Measurements from ENCODE around the gene ARHGEF7.

ARHGEF7 gene

DNA sequence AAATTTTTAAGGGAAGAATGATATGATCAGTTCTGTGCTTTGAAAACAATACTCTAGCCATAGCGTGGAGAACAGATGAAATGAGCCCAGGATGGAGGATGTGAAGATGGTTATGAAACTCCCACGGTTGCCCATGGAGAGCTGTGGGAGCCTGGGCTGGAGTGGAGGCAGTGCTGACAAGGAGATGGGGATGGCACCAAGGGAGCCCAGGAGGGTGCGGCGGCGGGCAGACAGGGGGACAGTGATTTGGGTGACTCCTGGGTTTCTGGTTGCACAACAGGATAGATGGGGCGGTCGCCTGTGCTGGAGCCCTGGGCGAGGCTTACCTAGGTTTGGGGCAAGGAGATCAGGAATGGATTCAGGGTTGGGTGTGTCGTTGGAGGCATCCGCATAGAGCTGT, 15.9 kb downstream of the ARHGEF7 start:
- Histone ChIP-seq H3K9me3 (ENCODE audit: severe bottlenecking) (peaks cover 11% of the 10 kb centered on the region), H3K4me3 (ENCODE audit: low read depth, low read length) (no peak overlapping the region), H3K27me3 (ENCODE audit: insufficient read depth, low read depth, severe bottlenecking) (peaks cover 78% of the 10 kb centered on the region), H3K36me3 (no peaks in the 10 kb centered on the region), H3K27ac (no peak overlapping the region)
- TF ChIP-seq, protein P1, sequence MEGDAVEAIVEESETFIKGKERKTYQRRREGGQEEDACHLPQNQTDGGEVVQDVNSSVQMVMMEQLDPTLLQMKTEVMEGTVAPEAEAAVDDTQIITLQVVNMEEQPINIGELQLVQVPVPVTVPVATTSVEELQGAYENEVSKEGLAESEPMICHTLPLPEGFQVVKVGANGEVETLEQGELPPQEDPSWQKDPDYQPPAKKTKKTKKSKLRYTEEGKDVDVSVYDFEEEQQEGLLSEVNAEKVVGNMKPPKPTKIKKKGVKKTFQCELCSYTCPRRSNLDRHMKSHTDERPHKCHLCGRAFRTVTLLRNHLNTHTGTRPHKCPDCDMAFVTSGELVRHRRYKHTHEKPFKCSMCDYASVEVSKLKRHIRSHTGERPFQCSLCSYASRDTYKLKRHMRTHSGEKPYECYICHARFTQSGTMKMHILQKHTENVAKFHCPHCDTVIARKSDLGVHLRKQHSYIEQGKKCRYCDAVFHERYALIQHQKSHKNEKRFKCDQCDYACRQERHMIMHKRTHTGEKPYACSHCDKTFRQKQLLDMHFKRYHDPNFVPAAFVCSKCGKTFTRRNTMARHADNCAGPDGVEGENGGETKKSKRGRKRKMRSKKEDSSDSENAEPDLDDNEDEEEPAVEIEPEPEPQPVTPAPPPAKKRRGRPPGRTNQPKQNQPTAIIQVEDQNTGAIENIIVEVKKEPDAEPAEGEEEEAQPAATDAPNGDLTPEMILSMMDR (IDR thresholded peaks at IDR 0.05; ENCODE audit: low read depth, low read length) = no peak
- no peak for DNase-seq

DNA sequence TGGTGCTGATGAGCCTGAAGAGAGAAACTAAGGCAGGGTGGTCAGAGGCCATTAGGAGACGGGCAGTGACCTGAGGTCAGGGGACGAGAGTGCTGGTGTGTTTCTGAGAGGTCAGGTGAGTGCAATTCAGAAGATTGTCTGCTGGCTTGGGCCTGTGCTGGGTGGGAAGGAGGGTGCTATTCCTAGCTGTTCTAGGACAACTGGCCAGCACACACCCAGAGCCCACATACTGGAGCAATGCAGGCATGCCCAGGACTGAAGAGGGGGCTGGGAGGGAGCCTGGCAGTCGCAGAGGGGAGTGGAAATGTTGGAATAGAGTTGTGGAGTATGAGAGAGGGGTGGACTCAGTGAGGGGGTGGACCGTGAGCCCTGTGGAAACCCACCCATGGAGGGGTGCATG, 16.5 kb downstream of the ARHGEF7 start:
- Histone ChIP-seq H3K27ac (no peak overlapping the region), H3K4me3 (ENCODE audit: low read depth, low read length) (no peak overlapping the region), H3K27me3 (ENCODE audit: insufficient read depth, low read depth, severe bottlenecking) (peaks cover 78% of the 10 kb centered on the region), H3K9me3 (ENCODE audit: severe bottlenecking) (peaks cover 11% of the 10 kb centered on the region), H3K36me3 (no peaks in the 10 kb centered on the region)
- no peak for DNase-seq
- TF ChIP-seq, protein P1 (IDR thresholded peaks at IDR 0.05; ENCODE audit: low read depth, low read length) = no peak

DNA sequence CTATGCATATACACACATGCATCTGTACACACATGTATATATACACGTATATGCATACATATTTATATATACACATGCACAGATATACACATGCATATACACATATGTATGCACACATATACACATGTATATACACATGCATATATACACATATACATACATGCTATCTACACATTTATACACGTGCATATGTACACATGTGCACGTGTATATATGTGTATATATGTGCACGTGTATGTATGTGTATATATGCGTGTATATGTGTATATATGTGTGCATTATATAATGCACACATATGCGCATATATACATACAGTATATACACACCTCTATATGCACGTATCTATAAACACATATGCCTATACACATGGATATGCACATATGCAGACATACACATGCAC, 17.8 kb downstream of the ARHGEF7 start:
- Histone ChIP-seq H3K36me3 (no peaks in the 10 kb centered on the region), H3K9me3 (ENCODE audit: severe bottlenecking) (peaks cover 9% of the 10 kb centered on the region), H3K27ac (no peak overlapping the region), H3K27me3 (ENCODE audit: insufficient read depth, low read depth, severe bottlenecking) (peaks cover 81% of the 10 kb centered on the region), H3K4me3 (ENCODE audit: low read depth, low read length) (no peak overlapping the region)
- no peak for DNase-seq
- TF ChIP-seq, protein P1 (IDR thresholded peaks at IDR 0.05; ENCODE audit: low read depth, low read length) = no peak

DNA sequence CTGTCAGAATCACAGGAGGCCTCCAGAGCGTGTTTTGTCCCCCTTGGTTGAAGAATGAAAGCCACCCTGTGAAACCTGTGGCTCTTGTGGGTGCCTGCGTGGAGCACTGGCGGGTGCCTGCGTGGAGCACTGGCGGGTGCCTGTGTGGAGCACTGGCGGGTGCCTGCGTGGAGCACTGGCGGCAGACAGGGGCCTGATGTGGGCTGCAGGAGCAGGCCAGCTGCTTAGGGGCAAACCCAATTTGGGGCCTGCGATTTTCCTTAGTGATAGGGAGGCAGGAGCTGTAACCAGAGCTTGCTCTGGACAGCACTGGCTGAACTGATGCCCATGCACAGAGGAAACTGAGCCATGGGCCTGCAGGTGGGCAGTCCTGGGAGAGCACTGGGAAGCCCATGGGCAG, 24.3 kb downstream of the ARHGEF7 start:
- no peak overlapping the region for H3K4me3 ChIP-seq (ENCODE audit: low read depth, low read length)
- DNase-seq = no peak
- H3K27me3 ChIP-seq (ENCODE audit: insufficient read depth, low read depth, severe bottlenecking) = peaks cover 89% of the 10 kb centered on the region
- peaks cover 7% of the 10 kb centered on the region for H3K9me3 ChIP-seq (ENCODE audit: severe bottlenecking)
- no peak overlapping the region for H3K27ac ChIP-seq
- TF ChIP-seq, protein P1 (IDR thresholded peaks at IDR 0.05; ENCODE audit: low read depth, low read length) = no peak
- no peaks in the 10 kb centered on the region for H3K36me3 ChIP-seq

DNA sequence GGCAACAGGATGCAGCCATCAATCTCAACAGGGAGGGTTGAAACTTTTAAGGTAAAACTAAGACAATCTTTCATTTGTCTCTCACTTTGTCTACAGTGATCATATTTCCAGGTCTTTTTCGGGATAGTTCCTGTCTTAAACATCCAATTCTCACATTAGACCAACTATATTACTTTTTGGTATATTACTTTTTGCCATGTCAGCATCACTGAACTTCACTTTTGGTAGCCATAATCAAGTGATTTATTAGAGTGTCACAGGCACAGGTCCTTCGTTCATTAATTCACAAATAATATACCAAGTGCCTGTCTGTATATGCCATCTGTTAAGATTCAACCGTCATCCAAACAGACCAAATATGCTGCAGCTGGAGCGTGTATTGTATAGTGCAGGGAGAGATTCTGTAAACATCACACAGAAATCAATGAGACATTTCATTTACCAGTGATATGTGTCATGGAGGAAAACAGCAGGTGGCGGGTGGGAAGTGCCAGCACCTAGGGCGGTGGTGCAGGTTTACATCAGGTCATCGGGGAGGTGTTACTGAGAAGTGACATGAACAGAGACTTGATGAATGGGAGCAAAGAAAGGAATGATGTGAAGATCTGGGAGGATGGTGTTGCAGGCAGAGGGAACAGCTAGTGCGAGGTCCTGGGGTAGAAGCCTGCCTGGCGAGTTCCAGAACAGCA, 24.9 kb downstream of the ARHGEF7 start:
- DNase-seq = no peak
- peaks cover 95% of the 10 kb centered on the region for H3K27me3 ChIP-seq (ENCODE audit: insufficient read depth, low read depth, severe bottlenecking)

More for the DNA sequence above, 24.9 kb downstream of the ARHGEF7 start:
- TF ChIP-seq, protein P1 (IDR thresholded peaks at IDR 0.05; ENCODE audit: low read depth, low read length) = no peak
- H3K4me3 ChIP-seq (ENCODE audit: low read depth, low read length) = no peak overlapping the region
- peaks cover 7% of the 10 kb centered on the region for H3K9me3 ChIP-seq (ENCODE audit: severe bottlenecking)
- no peaks in the 10 kb centered on the region for H3K36me3 ChIP-seq
- H3K27ac ChIP-seq = no peak overlapping the region

Data from WERI-Rb-1 (cell line).